ENCODE data around the gene STK39.

GRCh38 chr2:168050377-168050776 lies 197.0 kb downstream of the STK39 start:
- TF ChIP-seq EZH2 (IDR thresholded peaks at IDR 0.05; ENCODE audit: borderline replicate concordance, insufficient read depth, low read depth, low read length, poor library complexity, severe bottlenecking): no peak
- TF ChIP-seq CTCF (IDR thresholded peaks at IDR 0.05): no peak

Measured in B cell (primary cell).